Sigmoid colon (tissue), 7 donors: ENCODE data around the gene GZF1. TPM values are rescaled to one million over a fixed set of nuclear protein-coding genes. Genes with fewer than 3 reads are reported as not detected.
A peak's percentile ranks its signal among the peaks of the same experiment; 100 is the strongest.

Experiments
- DNase-seq: peaks from one replicate; pipeline ENCODE4 v3.0.0-alpha.2; 2019
- H3K27ac ChIP-seq, 4 donors: fragments of 200-600 bp; sonication (generic); one replicate each; pipeline ENCODE4 v1.5.1; 2016 to 2019; ENCODE audit warnings: mild to moderate bottlenecking in 1 of 4
- H3K27me3 ChIP-seq, 3 donors: fragments of 200-600 bp; sonication (generic); one replicate each; pipeline ENCODE4 v1.5.1; 2019; ENCODE audit warnings: mild to moderate bottlenecking in 1 of 3
- H3K36me3 ChIP-seq, 4 donors: fragments of 200-600 bp; sonication (generic); one replicate each; pipeline ENCODE4 v1.5.1; 2016 to 2019
- H3K4me1 ChIP-seq, 4 donors: fragments of 200-600 bp; sonication (generic); one replicate each; pipeline ENCODE4 v1.5.1; 2017 to 2019
- H3K4me3 ChIP-seq, 4 donors: fragments of 200-600 bp; sonication (generic); one replicate each; pipeline ENCODE4 v1.5.1; 2017 to 2019; ENCODE audit warnings: mild to moderate bottlenecking in 2 of 4, moderate library complexity in 1 of 4
- H3K9me3 ChIP-seq, 4 donors: fragments of 200-600 bp in 3 of 4; sonication (generic) in 3 of 4; one replicate each; pipeline versions ENCODE4 v1.5.1 to v1.6.1; 2013 to 2019
- CTCF ChIP-seq, 4 experiments: fragments of 450-650 bp in 3 of 4; fragments of 200-600 bp in 1 of 4; IDR thresholded peaks; one replicate each; pipeline ENCODE4 v1.5.1; 2016 to 2019; ENCODE audit warnings: antibody characterized with exemption in 4 of 4, mild to moderate bottlenecking in 3 of 4, moderate library complexity in 2 of 4
- EP300 ChIP-seq, 4 donors: sonication (generic); formaldehyde crosslinking; IDR thresholded peaks; one replicate each; pipeline ENCODE4 v1.6.1; 2017; ENCODE audit warnings: antibody characterized with exemption in 4 of 4
- POLR2A ChIP-seq, 2 donors: fragments of 450-650 bp; IDR thresholded peaks; one replicate each; pipeline ENCODE4 v1.6.1; 2016; ENCODE audit warnings: antibody characterized with exemption in 2 of 2, mild to moderate bottlenecking in 2 of 2, moderate library complexity in 2 of 2
- POLR2AphosphoS5 ChIP-seq, 4 donors: sonication (generic); formaldehyde crosslinking; IDR thresholded peaks; one replicate each; pipeline ENCODE4 v1.6.1; 2017; ENCODE audit warnings: antibody characterized with exemption in 4 of 4
- WGBS, 2 donors: extraction: QIAGEN DNeasy Blood & Tissue Kit; methylation state at CpG; one replicate each; pipeline ENCODE4 v1.1.7; 2013; 5-methylcytosine and 5-hydroxymethylcytosine counted together
- intact Hi-C: fragments of 100-400 bp; cut with DNase I; formaldehyde crosslinking; loops from one replicate; pipeline ENCODE4 v1.15.1; 2023
- polyA plus RNA-seq, 3 donors: library from polyadenylated mRNA; stranded (reverse); fragments of 200-250 nt; gene quantifications; one replicate each; pipeline ENCODE4 v1.2.3, GENCODE V29; 2013
- total RNA-seq, 4 donors: library from RNA; depleted of rRNA; stranded (reverse); fragments of >200 nt; gene quantifications; one replicate each; pipeline ENCODE4 v1.1.0, GENCODE V29; 2016
- donor health status: healthy with polysubstance abuse.
- donor health status: Bipolar disorder and iron deficiency.
- donor health status: healthy.

The GZF1 gene
- total and polyA plus RNA-seq, 7 donors, result 2.4 to 17.5 (median 13.0) TPM

GRCh38 chr20:23363257-23363649, 1.3 kb downstream of the GZF1 start:
- no peaks in the 10 kb centered on the region for H3K27me3 ChIP-seq
- intact Hi-C loops, result loop anchor here (1.0 to 5.0 kb wide), 2 partner anchors 57 to 274 kb away; partner anchors contain the start of gene CST3
- WGBS, 2 donors, result 74 to 86% methylated on average over 4 of the region's 4 CpGs
- H3K27ac ChIP-seq, result peak overlapping the region; percentile 97 to 100 (median 99)
- H3K9me3 ChIP-seq, result no peaks in the 10 kb centered on the region
- DNase-seq, result no peak
- TF ChIP-seq POLR2AphosphoS5 (IDR thresholded peaks at IDR 0.05) (no peak), POLR2A (IDR thresholded peaks at IDR 0.05) (no peak), EP300 (IDR thresholded peaks at IDR 0.05) (no peak), CTCF (IDR thresholded peaks at IDR 0.05) (no peak)
- peak overlapping the region in 2 of 4 donors; percentile 82 to 84 for H3K4me3 ChIP-seq
- peaks cover 0 to 53% (median 48%) of the 10 kb centered on the region in 4 donors for H3K4me1 ChIP-seq
- peaks cover 0 to 18% (median 9%) of the 10 kb centered on the region in 4 donors for H3K36me3 ChIP-seq

DNA sequence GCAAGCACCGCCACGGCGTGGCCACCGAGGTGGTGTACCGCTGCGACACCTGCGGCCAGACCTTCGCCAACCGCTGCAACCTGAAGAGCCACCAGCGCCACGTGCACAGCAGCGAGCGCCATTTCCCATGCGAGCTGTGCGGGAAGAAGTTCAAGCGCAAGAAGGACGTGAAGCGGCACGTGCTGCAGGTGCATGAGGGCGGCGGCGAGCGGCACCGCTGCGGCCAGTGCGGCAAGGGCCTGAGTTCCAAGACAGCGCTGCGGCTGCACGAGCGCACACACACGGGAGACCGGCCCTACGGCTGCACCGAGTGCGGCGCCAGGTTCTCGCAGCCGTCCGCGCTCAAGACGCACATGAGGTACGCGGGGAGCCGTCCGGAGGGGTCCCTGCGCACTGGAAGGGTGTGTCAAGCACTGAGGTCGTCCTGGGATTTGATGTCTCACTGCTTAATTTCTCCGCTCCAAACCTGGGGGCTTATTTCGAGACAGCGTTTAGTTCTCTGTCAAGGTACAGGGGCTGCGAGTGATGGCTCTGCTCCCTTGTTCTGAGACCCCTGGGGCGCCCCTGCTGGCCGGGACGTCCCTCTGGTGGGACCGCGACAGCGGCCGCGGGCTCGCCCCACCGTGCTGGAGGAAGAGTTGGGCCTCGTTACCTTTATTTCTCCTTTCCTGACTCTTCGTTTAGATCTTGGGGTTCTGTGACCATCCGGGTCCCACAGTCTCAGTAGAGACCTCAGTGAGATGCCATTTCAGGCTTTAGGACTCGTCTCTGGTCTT, 3.6 kb downstream of the GZF1 start:
- TF ChIP-seq CTCF (IDR thresholded peaks at IDR 0.05) (no peak), EP300 (IDR thresholded peaks at IDR 0.05) (no peak), POLR2AphosphoS5 (IDR thresholded peaks at IDR 0.05) (no peak), POLR2A (IDR thresholded peaks at IDR 0.05) (no peak)
- Histone ChIP-seq H3K27ac (peak overlapping the region in 1 of 4 donors; percentile 2), H3K9me3 (no peaks in the 10 kb centered on the region), H3K27me3 (no peaks in the 10 kb centered on the region), H3K4me1 (peaks cover 0 to 47% (median 39%) of the 10 kb centered on the region in 4 donors), H3K36me3 (peaks cover 5 to 37% (median 21%) of the 10 kb centered on the region in 4 donors), H3K4me3 (no peak overlapping the region)
- 96 to 97% methylated on average over 65 of the region's 65 CpGs for WGBS, 2 donors
- no peak for DNase-seq
- intact Hi-C loops, result no loop called here

DNA sequence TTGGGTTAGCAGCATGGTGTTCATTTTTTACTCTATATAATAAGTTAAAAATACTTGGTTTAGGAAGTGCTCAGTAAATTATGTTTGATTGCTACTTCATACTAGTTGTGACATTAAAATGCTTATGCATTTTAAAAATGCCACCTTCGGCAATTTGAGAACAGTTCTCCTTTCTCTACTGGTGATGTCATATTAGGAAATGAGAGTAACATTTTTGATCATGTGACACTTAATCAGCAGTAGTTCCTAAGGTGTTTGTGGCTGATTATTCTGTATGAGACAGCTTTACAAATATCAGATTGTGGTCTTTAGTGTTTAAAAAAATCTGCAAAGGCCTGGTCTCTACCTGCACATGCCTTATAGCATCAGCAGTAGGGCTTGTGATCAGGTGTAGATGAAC, 4.4 kb downstream of the GZF1 start:
- 26 to 77% methylated on average over 1 of the region's 1 CpG for WGBS, 2 donors
- H3K4me1 ChIP-seq, result peaks cover 0 to 40% (median 32%) of the 10 kb centered on the region in 4 donors
- intact Hi-C loops, result no loop called here

DNA sequence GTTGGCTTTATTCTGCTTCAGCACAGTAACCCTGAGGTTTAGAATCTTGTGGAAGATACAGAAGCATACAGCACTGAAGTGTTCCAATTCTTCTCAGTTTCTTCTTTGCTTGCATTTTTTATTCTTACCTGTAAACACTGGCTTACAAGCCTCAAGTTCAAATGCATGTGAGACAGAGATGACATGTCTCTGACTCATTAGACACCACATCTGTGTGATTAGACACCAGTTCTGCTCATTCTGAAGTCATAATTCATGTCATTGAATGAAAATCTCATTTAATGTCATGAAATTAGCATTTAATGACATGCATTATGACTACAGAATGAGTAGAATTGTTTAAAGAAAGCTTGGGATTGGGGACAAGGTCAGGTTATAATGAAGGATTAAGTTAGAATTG, 5.8 kb downstream of the GZF1 start:
- H3K9me3 ChIP-seq, result no peaks in the 10 kb centered on the region
- H3K27ac ChIP-seq, result no peak overlapping the region
- H3K4me3 ChIP-seq, result no peak overlapping the region
- peaks cover 14 to 59% (median 37%) of the 10 kb centered on the region in 4 donors for H3K36me3 ChIP-seq
- H3K27me3 ChIP-seq, result no peaks in the 10 kb centered on the region
- H3K4me1 ChIP-seq, result peaks cover 0 to 34% (median 30%) of the 10 kb centered on the region in 4 donors
- DNase-seq, result no peak
- TF ChIP-seq POLR2A (IDR thresholded peaks at IDR 0.05), result no peak
- TF ChIP-seq EP300 (IDR thresholded peaks at IDR 0.05), result no peak
- TF ChIP-seq CTCF (IDR thresholded peaks at IDR 0.05), result no peak
- TF ChIP-seq POLR2AphosphoS5 (IDR thresholded peaks at IDR 0.05), result no peak
- intact Hi-C loops, result no loop called here

More for the DNA sequence above, 4.4 kb downstream of the GZF1 start:
- no peak for DNase-seq
- no peaks in the 10 kb centered on the region for H3K9me3 ChIP-seq
- peaks cover 10 to 45% (median 29%) of the 10 kb centered on the region in 4 donors for H3K36me3 ChIP-seq
- H3K27me3 ChIP-seq, result no peaks in the 10 kb centered on the region
- no peak overlapping the region for H3K4me3 ChIP-seq
- H3K27ac ChIP-seq, result peak overlapping the region in 1 of 4 donors; percentile 2
- no peak for TF ChIP-seq EP300 (IDR thresholded peaks at IDR 0.05)
- TF ChIP-seq POLR2A (IDR thresholded peaks at IDR 0.05), result no peak
- no peak for TF ChIP-seq CTCF (IDR thresholded peaks at IDR 0.05)
